ENCODE measurements around the gene TCF7L2.

The TCF7L2 gene

GRCh38 chr10:112969542-112969941 is 19.5 kb downstream of the TCF7L2 start:
- CTCF ChIA-PET: interaction anchor here (0.7 kb wide), 1 partner anchor 55 kb away, joined by 4 read pairs; no protein-coding TSS in a partner anchor
- TF ChIP-seq CTCF (conservative IDR thresholded peaks at IDR 0.05; ENCODE audit: low read depth): no peak

DNA sequence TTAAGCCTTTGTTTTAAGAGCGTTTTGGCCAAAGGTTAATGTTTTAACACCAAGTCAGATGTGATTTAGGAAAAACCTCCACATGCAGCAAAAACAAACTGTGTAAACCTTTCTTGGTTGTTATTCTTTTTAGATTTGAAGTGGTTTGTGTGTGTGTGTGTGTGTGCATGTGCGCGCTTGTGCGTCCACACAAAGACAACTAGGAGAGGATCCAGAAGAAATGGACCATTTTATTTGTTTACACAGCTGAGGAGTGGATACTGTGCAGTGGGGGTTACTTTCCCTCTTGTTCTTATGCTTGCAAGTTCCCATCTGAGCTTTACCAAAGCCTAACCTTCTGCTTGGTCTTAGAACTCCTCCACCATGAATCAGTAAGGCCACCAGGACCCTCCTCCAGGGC is 20.0 kb downstream of the TCF7L2 start:
- TF ChIP-seq CTCF (conservative IDR thresholded peaks at IDR 0.05; ENCODE audit: low read depth): no peak
- no peak overlapping the region for H3K27ac ChIP-seq
- CTCF ChIA-PET: interaction anchor here (0.6 to 0.7 kb wide), 2 partner anchors 55 to 329 kb away, joined by 3 to 4 read pairs; no protein-coding TSS in a partner anchor
- no peak for DNase-seq (ENCODE audit: low spot score)
- POLR2A ChIA-PET (ENCODE audit: low non-redundant PET): no interaction called here

More at GRCh38 chr10:112969542-112969941, 19.5 kb downstream of the TCF7L2 start:
- H3K27ac ChIP-seq: peak overlapping the region; percentile 40
- DNase-seq (ENCODE audit: low spot score): peak; percentile 56
- POLR2A ChIA-PET (ENCODE audit: low non-redundant PET): no interaction called here

DNA sequence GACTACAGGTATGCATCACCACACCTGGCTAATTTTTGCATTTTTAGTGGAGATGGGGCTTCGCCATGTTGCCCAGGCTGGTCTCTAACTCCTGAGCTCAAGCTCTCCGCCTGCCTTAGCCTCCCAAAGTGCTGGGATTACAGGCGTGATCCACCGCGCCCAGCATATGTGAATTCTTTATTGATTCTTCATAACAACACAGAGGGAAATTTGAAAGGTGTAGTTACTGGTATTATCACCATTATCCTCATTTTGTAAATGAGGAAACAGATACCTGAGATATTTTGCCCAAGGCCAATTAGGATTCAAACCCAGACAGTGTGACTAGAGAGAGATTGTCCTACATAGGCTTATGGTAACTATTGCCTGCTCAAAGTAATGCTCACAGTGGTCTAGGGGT is 22.6 kb downstream of the TCF7L2 start:
- ChIA-PET CTCF (interaction anchor here (0.6 to 0.7 kb wide), 2 partner anchors 45 to 154 kb away, joined by 3 read pairs; no protein-coding TSS in a partner anchor), POLR2A (ENCODE audit: low non-redundant PET) (no interaction called here)
- no peak overlapping the region for H3K27ac ChIP-seq
- TF ChIP-seq CTCF (conservative IDR thresholded peaks at IDR 0.05; ENCODE audit: low read depth): no peak
- DNase-seq (ENCODE audit: low spot score): no peak

DNA sequence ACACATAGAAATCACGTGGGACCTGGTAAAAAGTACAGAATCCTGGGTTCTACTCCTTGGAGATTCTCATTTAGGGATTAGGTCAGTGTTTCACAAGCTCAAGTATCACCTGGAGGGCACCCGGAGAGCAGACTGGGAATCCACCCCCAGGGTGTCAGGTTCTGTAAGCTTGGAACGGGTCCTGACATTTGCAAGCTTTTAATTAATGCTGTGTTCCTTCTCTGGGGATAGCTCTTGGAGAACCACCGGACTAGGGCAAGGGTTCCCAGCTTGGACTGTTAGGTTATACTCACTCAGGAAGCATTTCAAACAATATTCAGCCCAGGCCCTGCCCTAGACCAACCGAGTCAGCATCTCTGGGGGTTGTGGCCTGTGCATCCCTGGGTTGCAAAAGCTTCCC is 23.0 kb downstream of the TCF7L2 start:
- DNase-seq (ENCODE audit: low spot score): no peak
- H3K27ac ChIP-seq: 0 out of 2 replicates have a peak overlapping the region, but pooled peaks have one; percentile 3
- TF ChIP-seq CTCF (conservative IDR thresholded peaks at IDR 0.05; ENCODE audit: low read depth): no peak
- CTCF ChIA-PET: interaction anchor here (0.6 kb wide), 1 partner anchor 45 kb away, joined by 3 read pairs; no protein-coding TSS in a partner anchor
- POLR2A ChIA-PET (ENCODE audit: low non-redundant PET): interaction anchor here (0.5 kb wide), 1 partner anchor 40 kb away, joined by 3 read pairs; no protein-coding TSS in a partner anchor

DNA sequence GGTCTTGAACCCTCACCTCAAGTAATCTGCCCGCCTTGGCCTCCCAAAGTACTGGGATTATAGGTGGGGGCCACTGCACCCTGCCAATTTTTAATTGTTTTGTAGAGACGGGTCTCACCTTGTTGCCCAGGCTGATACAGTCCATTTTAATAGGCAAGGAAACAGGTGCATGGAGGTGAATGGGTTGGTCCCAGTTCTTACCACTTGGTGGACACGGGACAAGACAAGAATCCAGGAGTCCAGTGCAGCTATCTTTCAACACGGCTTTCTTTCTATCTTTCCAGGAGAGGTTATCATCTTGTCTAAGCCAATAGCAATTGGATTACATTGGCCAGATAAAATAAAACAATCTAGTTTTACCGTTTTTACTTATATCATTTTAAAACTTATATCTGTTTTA is 23.8 kb downstream of the TCF7L2 start:
- CTCF ChIA-PET: interaction anchor here (0.6 kb wide), 1 partner anchor 8 kb away, joined by 3 read pairs; no protein-coding TSS in a partner anchor
- POLR2A ChIA-PET (ENCODE audit: low non-redundant PET): interaction anchor here (0.5 kb wide), 1 partner anchor 39 kb away, joined by 3 read pairs; no protein-coding TSS in a partner anchor
- H3K27ac ChIP-seq: 0 out of 2 replicates have a peak overlapping the region, but pooled peaks have one; percentile 3
- TF ChIP-seq CTCF (conservative IDR thresholded peaks at IDR 0.05; ENCODE audit: low read depth): no peak
- DNase-seq (ENCODE audit: low spot score): no peak

GRCh38 chr10:112977426-112977898 is 27.4 kb downstream of the TCF7L2 start:
- no peak overlapping the region for H3K27ac ChIP-seq
- no peak for TF ChIP-seq CTCF (conservative IDR thresholded peaks at IDR 0.05; ENCODE audit: low read depth)
- no peak for DNase-seq (ENCODE audit: low spot score)
- ChIA-PET CTCF (interaction anchor here (0.6 to 0.7 kb wide), 2 partner anchors 10 to 216 kb away, joined by 3 read pairs; no protein-coding TSS in a partner anchor), POLR2A (ENCODE audit: low non-redundant PET) (interaction anchor here (0.6 kb wide), 1 partner anchor 118 kb away, joined by 3 read pairs; no protein-coding TSS in a partner anchor)

Measured in RWPE1 (cell line).